22Rv1 (cell line): ENCODE measurements around the gene ADAM30.

Experiments used
- CTCF ChIP-seq: fragments of 450-650 bp; IDR thresholded peaks from 2 replicates; pipeline ENCODE4 v1.5.1; 2017; ENCODE audit warnings: mild to moderate bottlenecking
- ZFX ChIP-seq: fragments of 450-650 bp; IDR thresholded peaks from 2 replicates; pipeline ENCODE4 v1.6.1; 2017; ENCODE audit warnings: antibody characterized with exemption, borderline replicate concordance

- TF ChIP-seq CTCF (no peak), ZFX (no peak)
These were observed 6.6 kb upstream of the ADAM30 start for GRCh38 chr1:119902775-119903442.
